Measurements from ENCODE around the gene SEBOX.

SEBOX gene

DNA sequence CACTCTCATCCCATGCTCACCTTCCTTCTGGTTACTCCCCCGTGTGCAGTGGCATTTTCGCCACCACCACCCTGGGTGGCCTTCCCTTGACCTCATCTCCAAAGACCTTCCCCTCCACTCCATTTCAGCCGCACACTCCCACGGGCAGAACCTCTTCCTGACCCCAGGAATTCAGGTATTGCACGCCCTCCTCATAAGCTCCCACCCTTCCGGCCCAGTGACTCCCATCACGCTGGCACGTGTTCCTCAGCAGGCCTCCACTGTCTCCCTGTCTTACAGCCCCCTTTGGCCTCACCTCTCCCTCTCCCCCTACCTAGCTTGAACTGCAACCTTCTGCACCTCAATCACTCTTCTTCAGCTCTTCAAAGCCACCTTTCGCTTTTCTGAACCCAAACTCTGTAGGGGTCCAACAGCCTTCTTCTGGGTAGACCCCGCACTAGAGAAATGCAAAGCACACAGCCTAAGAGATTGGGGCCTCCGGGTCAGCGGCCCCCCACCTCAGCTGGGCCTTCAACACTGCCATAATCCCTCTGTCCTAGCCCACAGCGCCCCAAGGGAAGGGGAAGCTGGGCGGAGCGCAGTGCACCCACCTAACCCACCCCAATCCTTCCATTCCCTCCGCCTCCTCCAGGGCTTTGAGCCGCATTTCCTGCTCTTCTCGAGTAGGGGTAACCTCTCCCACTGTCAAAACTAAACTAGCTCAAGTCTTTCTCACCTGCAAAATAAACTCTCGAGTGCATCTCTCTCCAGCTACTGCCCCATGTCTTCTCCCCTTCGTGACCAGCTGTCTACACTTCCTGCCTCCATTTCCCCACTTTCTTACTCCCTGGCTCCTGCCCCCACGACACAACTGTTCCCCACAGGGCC is 47.7 kb downstream of the SEBOX start:
- no peak for DNase-seq

DNA sequence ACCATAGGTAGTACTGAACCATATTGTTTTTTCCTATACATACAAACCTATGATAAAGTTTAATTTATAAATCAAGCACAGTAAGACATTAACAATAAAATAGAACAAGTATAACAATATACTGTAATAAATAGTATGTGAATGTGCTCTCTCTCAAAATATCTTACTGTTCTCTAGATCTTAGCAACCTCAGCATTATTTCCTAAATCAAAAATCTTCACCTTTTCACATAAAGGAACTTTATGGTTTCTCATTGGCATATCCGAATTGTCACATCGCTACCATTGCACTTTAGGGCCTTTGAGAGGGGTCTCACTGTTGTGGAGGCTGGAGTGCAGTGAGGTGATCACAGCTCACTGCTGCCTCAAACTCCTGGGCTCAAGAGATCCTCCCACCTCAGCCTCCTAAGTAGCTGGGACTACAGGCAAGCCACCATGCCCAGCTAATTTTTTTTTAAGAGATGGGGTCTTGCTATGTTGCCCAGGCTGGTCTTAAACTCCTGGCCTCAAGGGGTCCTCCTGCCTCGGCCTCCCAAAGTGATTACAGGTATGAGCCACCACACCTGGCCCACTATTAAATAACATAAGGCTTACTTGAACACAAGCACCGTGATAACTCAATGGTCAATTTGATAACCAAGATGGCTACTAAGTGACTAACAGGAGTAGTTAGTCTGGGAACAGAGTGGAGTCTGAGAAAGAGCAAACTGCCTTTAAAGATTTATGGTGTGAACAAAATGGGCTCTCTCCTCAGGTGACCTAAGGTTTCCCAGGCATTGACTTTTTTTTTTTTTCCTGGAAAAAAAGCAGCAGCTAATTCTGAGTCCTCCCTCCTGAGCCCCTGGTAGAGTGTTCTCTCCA is 48.9 kb downstream of the SEBOX start:
- DNase-seq: no peak

DNA sequence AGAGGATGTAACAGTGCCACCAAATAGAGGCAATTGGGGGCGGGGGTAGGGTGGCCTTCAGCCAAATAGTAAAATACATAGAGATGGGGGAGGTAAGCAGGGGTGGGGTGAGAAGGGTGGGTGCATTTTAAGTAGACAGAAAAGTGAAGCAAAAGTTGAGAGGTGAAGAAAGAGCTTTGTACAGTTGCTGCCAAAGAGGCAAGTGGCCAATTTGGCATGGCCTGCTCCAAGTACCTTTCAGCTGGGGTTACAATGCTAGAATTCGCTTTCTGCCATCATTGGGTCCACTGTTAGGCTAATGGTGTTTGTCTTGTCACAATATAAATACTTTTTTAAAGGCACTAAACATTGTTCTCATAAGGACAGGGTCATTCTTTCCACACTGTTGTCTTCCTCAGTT is 51.2 kb downstream of the SEBOX start:
- DNase-seq: no peak
